Tibial artery (tissue), 4 donors: ENCODE results near the gene NOX3.

ENCODE experiments used
- DNase-seq, 2 donors: peaks; one replicate each; pipeline ENCODE4 v3.0.0-alpha.2; 2019
- H3K27ac ChIP-seq, 2 donors: fragments of 200-600 bp; sonication (generic) in 1 of 2; 1 replicate in 1 of 2; 2 replicates in 1 of 2; pipeline ENCODE4 v1.5.1; 2018 to 2019; ENCODE audit warnings: mild to moderate bottlenecking in 1 of 2
- H3K27me3 ChIP-seq, 2 donors: fragments of 200-600 bp; sonication (generic) in 1 of 2; one replicate each; pipeline versions ENCODE4 v1.5.1 to v1.6.0; 2016 to 2019
- H3K36me3 ChIP-seq, 3 donors: fragments of 200-600 bp; sonication (generic) in 2 of 3; one replicate each; pipeline ENCODE4 v1.5.1; 2016 to 2019; ENCODE audit warnings: mild to moderate bottlenecking in 2 of 3
- H3K4me1 ChIP-seq, 4 donors: fragments of 200-600 bp; sonication (generic) in 2 of 4; 1 replicate in 3 of 4; 2 replicates in 1 of 4; pipeline ENCODE4 v1.5.1; 2016 to 2019
- H3K4me3 ChIP-seq, 2 donors: fragments of 200-600 bp; sonication (generic) in 1 of 2; 1 replicate in 1 of 2; 2 replicates in 1 of 2; pipeline ENCODE4 v1.5.1; 2018 to 2019; ENCODE audit warnings: mild to moderate bottlenecking in 2 of 2
- H3K9me3 ChIP-seq, 3 donors: fragments of 200-600 bp; sonication (generic) in 1 of 3; one replicate each; pipeline ENCODE4 v1.5.1; 2016 to 2019
- CTCF ChIP-seq, 2 experiments: fragments of 200-600 bp in 1 of 2; fragments of 450-650 bp in 1 of 2; IDR thresholded peaks; one replicate each; pipeline ENCODE4 v1.5.1; 2017 to 2019; ENCODE audit warnings: antibody characterized with exemption in 2 of 2, mild to moderate bottlenecking in 1 of 2, moderate library complexity in 1 of 2
- intact Hi-C: fragments of 100-400 bp; cut with DNase I; formaldehyde crosslinking; loops from one replicate; pipeline ENCODE4 v1.15.0; 2023; ENCODE audit warnings: low total_unique reads

Gene NOX3

GRCh38 chr6:155497273-155497672, 41.6 kb upstream of the NOX3 start:
- TF ChIP-seq CTCF (IDR thresholded peaks at IDR 0.05) = no peak
- no peak overlapping the region for H3K4me3 ChIP-seq
- H3K27ac ChIP-seq = no peak overlapping the region
- H3K27me3 ChIP-seq = no peaks in the 10 kb centered on the region
- H3K4me1 ChIP-seq = peaks cover 6 to 40% (median 27%) of the 10 kb centered on the region in 4 donors
- intact Hi-C loops = no loop called here
- DNase-seq = no peak
- no peaks in the 10 kb centered on the region for H3K36me3 ChIP-seq
- H3K9me3 ChIP-seq = no peaks in the 10 kb centered on the region

- H3K27ac ChIP-seq = peak overlapping the region; percentile 80 to 82
- TF ChIP-seq CTCF (IDR thresholded peaks at IDR 0.05) = peak in 1 of 2 experiments; percentile 29
- H3K27me3 ChIP-seq = no peaks in the 10 kb centered on the region
- intact Hi-C loops = loop anchor here (2.0 kb wide), 1 partner anchor 34 kb away; no protein-coding TSS in a partner anchor
- peak; percentile 73 to 74 for DNase-seq
- no peak overlapping the region for H3K4me3 ChIP-seq
- H3K4me1 ChIP-seq = peaks cover 6 to 40% (median 28%) of the 10 kb centered on the region in 4 donors
- no peaks in the 10 kb centered on the region for H3K36me3 ChIP-seq
- no peaks in the 10 kb centered on the region for H3K9me3 ChIP-seq
These were observed 39.6 kb upstream of the NOX3 start for GRCh38 chr6:155495011-155495768.

- Histone ChIP-seq H3K9me3 (no peaks in the 10 kb centered on the region), H3K4me1 (peaks cover 6 to 40% (median 28%) of the 10 kb centered on the region in 4 donors), H3K27me3 (no peaks in the 10 kb centered on the region), H3K27ac (peak overlapping the region; percentile 80 to 82), H3K36me3 (no peaks in the 10 kb centered on the region), H3K4me3 (no peak overlapping the region)
- no peak for TF ChIP-seq CTCF (IDR thresholded peaks at IDR 0.05)
- peak; percentile 80 to 86 for DNase-seq
- intact Hi-C loops = loop anchor here (2.0 kb wide), 1 partner anchor 35 kb away; no protein-coding TSS in a partner anchor
These were observed 38.1 kb upstream of the NOX3 start for GRCh38 chr6:155493694-155494143.

- intact Hi-C loops = no loop called here
- no peaks in the 10 kb centered on the region for H3K27me3 ChIP-seq
- no peaks in the 10 kb centered on the region for H3K36me3 ChIP-seq
- H3K9me3 ChIP-seq = no peaks in the 10 kb centered on the region
- H3K4me1 ChIP-seq = peaks cover 6 to 40% (median 28%) of the 10 kb centered on the region in 4 donors
- TF ChIP-seq CTCF (IDR thresholded peaks at IDR 0.05) = no peak
- no peak for DNase-seq
- no peak overlapping the region for H3K4me3 ChIP-seq
- peak overlapping the region; percentile 80 to 82 for H3K27ac ChIP-seq
These were observed 37.5 kb upstream of the NOX3 start for GRCh38 chr6:155493026-155493693.

GRCh38 chr6:155492061-155492735, 36.6 kb upstream of the NOX3 start:
- TF ChIP-seq CTCF (IDR thresholded peaks at IDR 0.05) = no peak
- Histone ChIP-seq H3K27me3 (no peaks in the 10 kb centered on the region), H3K9me3 (no peaks in the 10 kb centered on the region), H3K27ac (peak overlapping the region; percentile 80 to 82), H3K4me1 (peaks cover 6 to 40% (median 28%) of the 10 kb centered on the region in 4 donors), H3K36me3 (no peaks in the 10 kb centered on the region), H3K4me3 (no peak overlapping the region)
- intact Hi-C loops = no loop called here
- DNase-seq = no peak
